Fibroblast of villous mesenchyme (primary cell): Measurements from ENCODE around the gene DOLPP1. TPM values are rescaled to one million over a fixed set of nuclear protein-coding genes. Genes with fewer than 3 reads are reported as not detected.
"Not testable (repeated sequence)": the region's sequence is repeated elsewhere in the genome, so short reads cannot be mapped to it uniquely, and the experiment has no call there.

ENCODE experiments used
- DNase-seq: peaks from one replicate; pipeline ENCODE4 v3.0.0-alpha.2; 2010; ENCODE audit warnings: low read depth
- H3K4me3 ChIP-seq: 2 replicates; pipeline ENCODE4 v1.5.1; 2011; ENCODE audit warnings: low read depth, mild to moderate bottlenecking, low read length
- CTCF ChIP-seq: IDR thresholded peaks from 2 replicates; pipeline ENCODE4 v1.5.1; 2012; ENCODE audit warnings: low read depth, mild to moderate bottlenecking, low read length; ENCODE audit not compliant: insufficient read depth
- total RNA-seq: library from RNA; depleted of rRNA; stranded (reverse); fragments of >200 nt; gene quantifications from 2 replicates; pipeline ENCODE4 v1.2.3, GENCODE V29; 2012

The DOLPP1 gene
- total RNA-seq, 1 donor, result 14.2 TPM

DNA sequence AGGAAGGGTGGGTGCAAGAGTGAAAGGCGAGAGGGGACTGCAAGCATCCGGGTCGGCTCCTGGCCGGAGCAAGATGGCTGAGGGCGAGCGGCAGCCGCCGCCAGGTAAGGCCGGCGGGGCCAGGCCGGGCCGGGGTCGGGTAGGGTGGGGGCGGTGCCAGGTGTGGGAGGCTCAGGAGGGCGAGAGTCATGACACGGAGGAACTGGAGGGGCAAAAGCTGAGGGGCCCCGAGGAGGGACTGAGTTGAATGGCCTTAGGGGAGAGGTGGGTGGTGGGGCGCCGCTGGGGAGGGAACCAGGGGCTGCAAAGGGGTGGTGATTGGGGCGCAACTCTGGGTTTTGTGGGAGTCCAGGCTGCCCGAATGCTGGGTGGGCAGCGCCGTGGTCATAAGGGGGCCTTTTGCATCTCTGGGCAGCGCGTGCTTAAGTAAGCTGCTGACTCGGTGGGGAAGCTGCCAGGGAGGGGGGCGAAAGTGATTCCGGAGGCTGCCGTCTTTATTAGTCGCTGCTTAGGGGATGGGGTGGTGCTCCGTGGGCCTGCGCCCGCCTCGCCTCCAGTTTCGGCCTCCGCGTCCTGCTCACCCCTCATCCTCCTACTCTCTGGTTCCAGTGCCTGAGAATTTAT is 30.7 kb downstream of the DOLPP1 start:
- peak overlapping the region; percentile 85 for H3K4me3 ChIP-seq
- TF ChIP-seq CTCF, result no peak
- DNase-seq, result peak; percentile 40

GRCh38 chr9:129112526-129112925 is 31.6 kb downstream of the DOLPP1 start:
- H3K4me3 ChIP-seq, result peak overlapping the region; percentile 85
- not testable (repeated sequence) for DNase-seq

DNA sequence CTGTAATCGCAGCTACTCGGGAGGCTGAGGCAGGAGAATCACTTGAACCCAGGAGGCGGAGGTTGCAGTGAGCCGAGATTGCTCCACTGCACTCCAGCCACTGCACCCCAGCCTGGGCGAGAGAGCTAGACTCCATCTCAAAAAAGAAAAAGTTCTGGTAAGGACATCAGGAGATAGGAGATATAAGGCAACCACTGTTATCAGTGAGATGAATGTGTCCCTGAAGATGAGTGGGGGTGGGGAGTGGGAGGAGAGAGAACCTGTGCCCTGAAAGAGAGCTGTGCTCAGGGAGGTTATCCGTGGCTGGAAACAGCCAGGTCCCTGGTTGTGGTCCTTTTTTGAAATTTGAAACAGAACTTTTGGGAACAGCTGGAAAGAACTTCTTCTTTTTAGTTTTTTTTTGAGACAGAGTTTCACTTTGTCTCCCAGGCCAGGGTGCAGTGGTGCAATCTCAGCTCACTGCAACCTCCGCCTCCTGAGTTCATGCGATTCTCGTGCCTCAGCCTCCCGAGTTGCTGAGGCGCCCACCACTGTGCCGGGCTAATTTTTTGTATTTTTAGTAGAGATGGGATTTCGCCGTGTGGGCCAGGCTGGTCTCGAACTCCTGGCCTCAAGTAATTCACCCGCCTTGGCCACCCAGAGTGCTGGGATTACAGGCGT is 32.9 kb downstream of the DOLPP1 start:
- no peak for DNase-seq
- no peak overlapping the region for H3K4me3 ChIP-seq
- TF ChIP-seq CTCF, result no peak

DNA sequence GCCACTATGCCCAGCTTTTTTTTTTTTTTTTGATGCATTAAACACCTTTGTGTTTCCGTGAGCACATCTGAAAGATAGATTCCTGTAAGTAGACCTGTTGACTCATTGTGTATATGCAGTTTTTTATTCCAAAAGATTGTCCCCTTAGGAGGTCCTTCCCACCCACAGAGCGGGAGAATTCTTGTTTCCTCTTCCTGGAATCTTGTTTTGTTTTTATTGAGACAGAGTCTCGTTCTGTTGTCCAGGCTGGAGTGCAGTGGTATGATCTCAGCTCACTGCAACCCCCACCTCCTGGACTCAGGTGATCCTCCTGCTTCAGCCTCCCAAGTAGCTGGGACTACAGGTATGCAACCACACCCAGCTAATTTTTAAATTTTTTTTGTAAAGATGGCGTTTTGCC is 37.9 kb downstream of the DOLPP1 start:
- no peak for TF ChIP-seq CTCF
- no peak overlapping the region for H3K4me3 ChIP-seq
- no peak for DNase-seq

DNA sequence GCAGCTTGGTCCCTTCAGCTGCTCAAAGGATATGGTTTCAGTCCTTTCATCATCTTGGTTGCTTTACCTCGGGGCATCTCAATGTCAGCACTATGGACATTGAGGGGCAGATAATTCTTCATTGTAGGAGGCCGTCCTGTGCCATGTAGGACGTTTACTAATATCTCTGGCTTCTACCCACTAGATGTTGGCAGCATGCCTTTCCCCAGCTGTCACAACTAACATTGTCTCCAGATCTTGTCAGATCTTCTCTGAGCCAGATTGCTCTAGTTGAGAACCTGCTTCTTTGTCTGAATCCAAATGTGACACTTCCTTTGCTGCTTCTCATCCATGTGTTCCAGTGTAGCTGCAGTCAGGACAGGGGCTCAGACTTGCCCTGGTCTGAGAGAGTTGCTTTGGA is 40.6 kb downstream of the DOLPP1 start:
- no peak for DNase-seq
- no peak overlapping the region for H3K4me3 ChIP-seq
- TF ChIP-seq CTCF, result no peak

GRCh38 chr9:129122133-129122532 is 41.2 kb downstream of the DOLPP1 start:
- no peak overlapping the region for H3K4me3 ChIP-seq
- no peak for DNase-seq

DNA sequence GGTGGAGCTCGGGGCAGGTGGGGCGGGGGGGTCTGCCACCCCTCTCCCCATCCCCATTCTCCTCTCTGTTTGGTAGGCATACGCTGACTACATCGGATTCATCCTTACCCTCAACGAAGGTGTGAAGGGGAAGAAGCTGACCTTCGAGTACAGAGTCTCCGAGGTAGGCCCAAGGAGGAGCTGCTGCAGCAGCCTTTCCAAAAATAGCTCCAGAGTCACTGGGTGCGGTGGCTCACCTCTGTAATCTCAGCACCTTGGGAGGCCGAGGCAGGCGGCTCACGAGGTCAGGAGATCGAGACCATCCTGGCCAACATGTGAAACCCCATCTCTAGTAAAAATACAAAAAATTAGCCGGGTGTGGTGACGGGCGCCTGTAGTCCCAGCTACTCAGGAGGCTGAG is 42.1 kb downstream of the DOLPP1 start:
- DNase-seq, result not testable (repeated sequence)

More at GRCh38 chr9:129122133-129122532, 41.2 kb downstream of the DOLPP1 start:
- TF ChIP-seq CTCF, result no peak

GRCh38 chr9:129124506-129125069 is 43.7 kb downstream of the DOLPP1 start:
- no peak for TF ChIP-seq CTCF
- no peak for DNase-seq
- H3K4me3 ChIP-seq, result no peak overlapping the region

More for the DNA sequence above, 42.1 kb downstream of the DOLPP1 start:
- H3K4me3 ChIP-seq, result not testable (repeated sequence)
